H1 (cell line): ENCODE measurements around the gene TSPAN1. TPM values are rescaled to one million over a fixed set of nuclear protein-coding genes. Genes with fewer than 3 reads are reported as not detected.

Experiments
- EZH2 ChIP-seq: fragments of 200-600 bp; sonication (generic); IDR thresholded peaks from 2 replicates; pipeline ENCODE4 v1.7.1; 2012; ENCODE audit warnings: low read depth, mild to moderate bottlenecking, moderate library complexity, low read length, inconsistent platforms; ENCODE audit not compliant: severe bottlenecking
- RFX5 ChIP-seq: IDR thresholded peaks from 2 replicates; pipeline ENCODE4 v1.6.1; 2011; ENCODE audit warnings: low read depth, low read length, improper control_type of control experiment, borderline replicate concordance
- polyA plus RNA-seq, 7 experiments: library from polyadenylated mRNA; depleted of rRNA in 3 of 7; stranded (reverse) in 5 of 7; unstranded in 2 of 7; fragments of >200 nt in 5 of 7; fragments of 200-250 nt in 2 of 7; gene quantifications; 1 replicate in 5 of 7; 2 replicates in 1 of 7; 4 replicates in 1 of 7; pipeline versions ENCODE4 v1.2.1 to v1.2.3, GENCODE V29; 2011 to 2013; ENCODE audit warnings: missing spikeins in 2 of 7, mixed read lengths in 2 of 7
- total RNA-seq: library from RNA; stranded (reverse); fragmentation: NEBNext Ultra II Directional; extraction: Animal tissue kit (Norgen Biotek cat#: 25700); gene quantifications from 2 replicates; pipeline ENCODE4 v1.2.1, GENCODE V29; 2021

Gene TSPAN1
- total and polyA plus RNA-seq, 2 of the 8 experiments (the other 6 are each of a cell fraction or from before 2014, with no cell fraction given) = 0.05 TPM; not detected in 1

DNA sequence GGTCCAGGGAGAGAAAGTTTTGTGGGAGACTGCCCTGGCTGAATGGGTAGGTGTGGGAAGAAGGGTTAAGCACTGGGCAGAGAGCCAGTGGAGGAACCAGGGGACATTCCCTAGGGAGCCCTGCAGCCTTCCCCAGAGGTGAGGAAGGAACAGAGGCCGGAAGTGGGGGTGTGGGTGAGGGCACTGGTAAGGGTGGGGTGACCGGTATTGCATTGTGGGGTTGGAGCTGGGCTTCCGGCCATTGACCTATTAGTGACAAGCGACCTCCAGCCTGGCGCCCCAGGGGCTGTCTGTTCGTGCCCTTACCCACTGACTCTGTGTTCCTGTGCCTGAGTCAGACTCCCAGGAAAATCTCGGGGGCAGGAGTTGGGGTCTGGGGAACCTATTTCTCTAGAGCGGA lies 3.5 kb upstream of the TSPAN1 start (continued):
- TF ChIP-seq RFX5 (no peak), EZH2 (no peak)
